Mucosa of stomach (tissue), 1 donor: Measurements from ENCODE around the gene TLE5.
"Not testable (repeated sequence)": the region's sequence is repeated elsewhere in the genome, so short reads cannot be mapped to it uniquely, and the experiment has no call there.

Source experiments
- H3K27me3 ChIP-seq: one replicate; pipeline ENCODE4 v1.7.0; 2013; ENCODE audit warnings: mild to moderate bottlenecking, low read length; ENCODE audit not compliant: control insufficient read depth, insufficient read depth
- H3K36me3 ChIP-seq: one replicate; pipeline ENCODE4 v1.7.0; 2013; ENCODE audit warnings: low read length; ENCODE audit not compliant: control insufficient read depth, insufficient read depth
- H3K4me1 ChIP-seq: one replicate; pipeline ENCODE4 v1.7.0; 2013; ENCODE audit warnings: mild to moderate bottlenecking, low read length; ENCODE audit not compliant: control insufficient read depth, insufficient read depth
- H3K4me3 ChIP-seq: one replicate; pipeline ENCODE4 v1.7.0; 2013; ENCODE audit warnings: low read length
- H3K9ac ChIP-seq: one replicate; pipeline ENCODE4 v1.7.0; 2013; ENCODE audit warnings: mild to moderate bottlenecking, low read length, moderate library complexity
- H3K9me3 ChIP-seq: one replicate; pipeline ENCODE4 v1.7.0; 2013; ENCODE audit warnings: mild to moderate bottlenecking, low read length, moderate library complexity; ENCODE audit not compliant: control insufficient read depth
- donor health status: Pancreatic carcinoma.

TLE5 gene

DNA sequence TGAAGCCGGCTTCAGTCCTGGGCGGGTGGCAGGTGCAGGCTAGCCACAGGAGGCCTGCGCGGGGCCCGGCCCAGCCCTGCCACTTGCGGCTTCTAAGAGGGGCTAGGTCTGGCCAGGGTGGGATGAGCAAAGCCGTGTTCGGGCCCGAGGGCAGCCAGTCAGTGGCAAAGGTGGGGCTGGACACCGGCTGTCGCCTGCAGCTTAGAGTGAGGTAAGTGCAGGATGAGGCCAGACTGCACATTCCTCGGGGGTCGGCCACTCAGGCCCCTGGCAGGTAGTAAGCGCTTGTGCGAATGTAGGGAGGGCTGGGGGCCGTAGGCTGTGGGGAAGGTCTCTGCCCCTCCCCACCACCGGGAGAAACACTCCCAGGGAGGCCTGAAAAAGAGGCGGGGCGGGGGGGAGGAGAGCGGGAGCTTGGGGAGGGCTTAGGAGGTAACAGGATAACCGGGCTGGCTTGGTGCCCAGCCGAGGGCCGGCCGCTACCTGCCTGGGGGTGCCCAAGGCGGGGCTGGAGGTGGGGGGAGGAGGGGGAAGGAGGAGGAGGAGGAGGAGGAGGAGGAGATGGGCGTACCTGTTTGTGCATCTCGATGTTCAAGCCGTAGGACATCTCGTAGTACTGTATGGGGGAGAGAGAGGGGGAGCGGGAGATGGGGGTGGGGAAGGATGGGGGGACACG lies 6.4 kb downstream of the TLE5 start:
- H3K36me3 ChIP-seq, result peaks cover 24% of the 10 kb centered on the region
- H3K9ac ChIP-seq, result no peak overlapping the region
- no peak overlapping the region for H3K4me3 ChIP-seq
- no peaks in the 10 kb centered on the region for H3K27me3 ChIP-seq
- no peaks in the 10 kb centered on the region for H3K9me3 ChIP-seq
- peaks cover 54% of the 10 kb centered on the region for H3K4me1 ChIP-seq

DNA sequence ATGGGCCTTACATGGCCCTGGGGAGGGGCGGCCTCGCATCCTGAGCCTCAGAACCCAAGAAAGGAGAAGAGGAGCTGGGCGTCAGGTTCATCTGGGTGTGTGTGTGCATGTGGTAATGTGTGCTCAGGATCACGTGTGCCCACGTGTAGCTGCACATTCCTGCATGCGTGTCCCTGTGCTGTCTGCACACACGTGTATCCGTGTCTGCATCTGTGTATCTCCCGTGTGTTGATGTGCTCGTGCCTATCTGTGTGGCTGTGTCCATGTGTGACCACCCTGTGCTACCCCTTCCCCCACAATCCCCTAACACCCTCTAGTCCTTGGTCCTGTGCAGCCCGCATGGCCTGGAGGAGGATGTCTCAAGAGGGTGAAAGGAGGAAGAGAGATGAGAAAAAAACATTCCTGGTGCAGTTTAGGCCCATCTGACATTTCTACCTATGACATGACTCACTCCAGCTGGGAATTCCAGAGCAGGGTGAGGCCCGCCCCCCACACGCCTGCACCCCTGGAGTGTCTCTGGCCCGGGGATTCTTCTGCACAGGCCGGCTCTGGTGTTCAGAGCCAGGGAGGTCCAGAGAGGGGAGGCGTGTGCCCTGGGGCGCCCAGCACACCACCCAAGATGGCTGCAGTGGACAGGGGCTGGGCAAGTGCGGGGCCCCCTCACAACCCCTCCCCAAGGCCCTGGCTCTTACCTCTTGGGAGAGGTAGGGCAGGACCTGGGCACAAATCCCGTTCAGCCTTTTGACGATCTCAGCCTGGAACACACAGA lies 7.1 kb downstream of the TLE5 start:
- Histone ChIP-seq H3K4me1 (peaks cover 52% of the 10 kb centered on the region), H3K4me3 (no peak overlapping the region)

DNA sequence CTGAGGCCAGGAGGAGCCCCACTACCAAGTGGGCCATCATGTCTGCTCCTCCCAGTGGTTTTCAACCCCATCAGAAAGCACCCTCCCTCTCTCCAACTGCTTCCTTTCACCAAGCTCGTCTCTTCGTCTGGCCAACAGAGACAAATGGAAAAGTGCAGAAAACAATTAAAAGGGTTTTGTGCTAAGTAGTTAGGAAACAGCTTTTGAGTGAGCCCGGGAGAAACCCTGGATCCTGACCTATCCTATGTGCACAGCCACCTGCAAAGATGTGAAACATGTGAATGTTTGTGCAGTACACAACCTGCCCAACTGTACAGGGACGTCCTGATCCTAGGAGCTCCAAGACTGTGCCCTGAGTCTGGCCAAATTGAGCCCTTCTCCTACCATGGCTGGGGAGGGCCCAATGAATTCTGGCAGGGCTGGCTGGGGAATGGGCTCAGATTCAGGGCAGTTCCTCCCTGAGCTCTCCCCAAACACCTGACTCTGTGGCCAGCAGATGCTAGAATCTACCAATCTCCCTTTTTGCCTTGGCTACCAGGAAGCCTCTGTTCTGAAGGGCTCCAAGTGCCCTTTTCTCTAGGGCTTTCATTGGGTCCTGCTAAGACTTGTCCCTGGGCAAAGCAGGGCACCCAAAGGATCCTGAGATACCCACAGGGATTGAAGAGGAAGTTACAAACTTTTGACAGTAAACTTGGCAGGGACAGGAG lies 7.9 kb downstream of the TLE5 start:
- no peak overlapping the region for H3K9ac ChIP-seq
- no peak overlapping the region for H3K4me3 ChIP-seq
- peaks cover 19% of the 10 kb centered on the region for H3K36me3 ChIP-seq
- H3K27me3 ChIP-seq, result no peaks in the 10 kb centered on the region
- peaks cover 46% of the 10 kb centered on the region for H3K4me1 ChIP-seq
- no peaks in the 10 kb centered on the region for H3K9me3 ChIP-seq

More for the DNA sequence above, 7.1 kb downstream of the TLE5 start:
- Histone ChIP-seq H3K9ac (no peak overlapping the region), H3K9me3 (no peaks in the 10 kb centered on the region), H3K27me3 (no peaks in the 10 kb centered on the region), H3K36me3 (peaks cover 24% of the 10 kb centered on the region)

DNA sequence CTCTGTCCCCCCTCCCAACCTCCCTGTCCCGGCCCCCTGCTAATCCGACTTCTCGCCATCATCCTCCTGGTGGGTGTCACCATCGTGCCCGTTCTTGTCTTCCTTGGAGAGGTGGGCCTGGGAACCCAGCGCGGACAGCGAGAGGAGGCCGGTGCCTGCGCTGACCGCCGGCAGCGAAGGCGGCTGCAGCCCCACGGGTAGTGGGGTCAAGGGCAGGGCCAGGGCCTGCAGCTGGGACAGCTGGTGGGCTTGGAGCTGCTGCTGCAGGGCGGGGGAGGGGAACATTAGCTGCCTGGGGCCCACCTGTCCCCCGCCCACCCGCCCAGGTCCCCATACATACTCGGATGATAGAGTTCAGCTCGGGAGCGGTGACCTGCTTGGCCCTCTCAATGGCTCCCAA lies 8.5 kb downstream of the TLE5 start:
- no peak overlapping the region for H3K4me3 ChIP-seq
- H3K9ac ChIP-seq, result no peak overlapping the region
- H3K27me3 ChIP-seq, result no peaks in the 10 kb centered on the region
- H3K9me3 ChIP-seq, result no peaks in the 10 kb centered on the region
- peaks cover 17% of the 10 kb centered on the region for H3K36me3 ChIP-seq
- H3K4me1 ChIP-seq, result peaks cover 46% of the 10 kb centered on the region

DNA sequence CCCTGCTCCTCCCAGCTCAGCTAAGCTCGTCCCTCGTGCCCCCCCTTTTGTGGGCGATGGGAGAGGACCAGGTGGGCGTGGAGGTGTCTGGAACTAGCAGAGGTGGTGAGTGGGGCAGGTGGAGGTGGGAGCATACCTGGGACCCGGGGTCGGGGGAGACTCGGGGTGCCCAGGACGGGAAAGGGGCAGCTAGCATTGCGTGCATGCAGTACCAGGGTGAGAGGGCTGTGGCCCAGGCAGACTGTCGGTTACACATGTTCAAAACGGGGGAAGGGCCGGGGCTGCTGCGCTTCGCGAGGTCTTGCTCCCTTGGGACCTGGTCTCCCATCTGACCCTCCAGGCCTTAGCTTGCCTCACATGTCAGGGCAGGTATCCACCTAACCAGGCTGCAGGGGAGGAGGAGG lies 9.1 kb downstream of the TLE5 start:
- Histone ChIP-seq H3K4me1 (peaks cover 41% of the 10 kb centered on the region), H3K36me3 (peaks cover 12% of the 10 kb centered on the region), H3K9me3 (no peaks in the 10 kb centered on the region)

DNA sequence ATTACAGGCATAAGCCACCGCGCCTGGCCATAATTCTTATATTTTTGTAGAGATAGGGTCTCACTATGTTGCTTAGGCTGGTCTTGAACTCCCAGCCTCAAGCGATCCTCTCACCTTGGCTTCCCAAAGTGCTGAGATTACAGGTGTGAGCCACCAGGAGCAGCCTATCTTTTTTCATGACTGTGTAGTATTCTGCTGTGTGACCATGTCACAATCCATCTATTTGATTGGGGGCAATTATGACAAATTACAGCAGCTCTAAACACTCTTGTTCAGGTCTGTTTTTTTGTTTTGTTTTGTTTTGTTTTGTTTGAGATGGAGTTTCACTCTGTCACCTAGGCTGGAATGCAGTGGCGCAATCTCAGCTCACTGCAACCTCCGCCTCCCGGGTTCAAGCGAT lies 12.3 kb downstream of the TLE5 start:
- not testable (repeated sequence) for H3K9me3 ChIP-seq, H3K9ac ChIP-seq, H3K36me3 ChIP-seq, H3K27me3 ChIP-seq, H3K4me3 ChIP-seq
- H3K4me1 ChIP-seq, result peaks cover 18% of the 10 kb centered on the region

More for the DNA sequence above, 9.1 kb downstream of the TLE5 start:
- H3K9ac ChIP-seq, result no peak overlapping the region
- H3K27me3 ChIP-seq, result no peaks in the 10 kb centered on the region
- H3K4me3 ChIP-seq, result no peak overlapping the region

DNA sequence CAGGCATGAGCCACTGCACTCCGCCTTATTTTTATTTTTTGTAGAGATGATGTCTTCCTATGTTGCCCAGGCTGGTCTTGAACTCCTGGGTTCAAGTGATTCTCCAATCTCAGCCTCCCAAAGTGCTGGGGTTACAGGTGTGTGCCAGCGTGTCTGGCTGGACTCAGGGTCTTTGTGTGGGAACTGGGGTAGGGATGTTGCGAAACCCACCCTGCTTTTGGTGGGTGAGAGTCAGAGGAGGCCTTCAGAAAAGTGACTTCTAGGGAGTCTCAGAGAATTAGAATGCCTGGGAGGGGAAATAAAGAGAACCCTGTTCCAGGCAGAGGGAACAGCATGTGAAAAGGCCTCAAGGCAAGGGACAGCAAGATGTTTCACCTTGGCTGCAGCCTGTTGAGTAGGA lies 13.2 kb downstream of the TLE5 start:
- no peaks in the 10 kb centered on the region for H3K36me3 ChIP-seq
- H3K9ac ChIP-seq, result no peak overlapping the region
- H3K9me3 ChIP-seq, result no peaks in the 10 kb centered on the region
- peaks cover 14% of the 10 kb centered on the region for H3K4me1 ChIP-seq
- H3K27me3 ChIP-seq, result no peaks in the 10 kb centered on the region
- H3K4me3 ChIP-seq, result no peak overlapping the region

DNA sequence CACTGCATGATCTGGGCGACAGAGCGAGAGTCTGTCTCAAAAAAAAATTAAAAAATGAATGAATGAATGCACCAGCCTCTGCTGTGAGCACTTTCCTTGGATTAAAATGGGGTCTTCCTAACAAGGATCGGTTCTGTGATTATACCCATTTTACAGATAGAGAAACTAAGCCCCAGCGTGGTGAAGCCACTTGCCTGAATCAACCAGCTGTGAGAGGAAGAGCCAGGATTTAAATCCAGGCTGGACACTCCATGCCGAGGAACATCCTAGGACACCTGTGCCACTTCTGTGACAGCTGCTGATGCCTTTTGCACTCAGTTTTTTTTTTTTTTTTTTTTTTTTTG lies 14.1 kb downstream of the TLE5 start:
- H3K4me3 ChIP-seq, result no peak overlapping the region

DNA sequence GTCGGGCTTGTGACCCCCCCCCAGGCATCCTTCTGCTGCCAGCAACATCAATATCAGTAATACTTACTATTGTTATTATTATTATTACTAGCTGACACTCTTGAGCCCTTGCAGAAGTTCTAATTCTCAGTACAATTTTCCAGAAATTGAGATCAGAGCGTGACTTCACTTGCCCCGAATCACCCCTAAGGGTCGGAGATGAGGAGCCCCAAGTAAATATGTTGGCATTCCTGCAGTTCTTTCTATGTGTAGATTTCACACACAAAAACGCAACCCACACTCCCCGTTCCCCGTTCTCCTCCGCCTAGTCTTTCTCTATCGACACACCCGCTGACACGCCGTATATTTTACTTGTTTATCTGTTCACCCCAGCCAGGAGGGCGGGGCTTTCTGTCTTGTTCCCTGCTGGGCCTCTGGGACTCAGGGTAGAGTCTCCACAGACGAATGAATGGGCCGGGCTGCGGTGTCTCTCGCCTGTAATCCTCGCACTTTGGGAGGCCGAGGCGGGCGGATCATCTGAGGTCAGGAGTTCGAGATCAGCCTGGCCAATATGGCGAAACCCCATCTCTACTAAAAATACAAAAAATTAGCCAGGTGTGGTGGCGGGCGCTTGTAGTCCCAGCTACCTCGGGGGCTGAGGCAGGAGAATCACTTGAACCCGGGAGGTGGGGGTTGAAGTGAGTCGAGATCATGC lies 14.7 kb downstream of the TLE5 start:
- Histone ChIP-seq H3K36me3 (no peaks in the 10 kb centered on the region), H3K9ac (no peak overlapping the region), H3K4me1 (peaks cover 14% of the 10 kb centered on the region), H3K4me3 (no peak overlapping the region), H3K27me3 (no peaks in the 10 kb centered on the region), H3K9me3 (no peaks in the 10 kb centered on the region)

More for the DNA sequence above, 14.1 kb downstream of the TLE5 start:
- Histone ChIP-seq H3K9ac (no peak overlapping the region), H3K27me3 (no peaks in the 10 kb centered on the region), H3K9me3 (no peaks in the 10 kb centered on the region), H3K4me1 (peaks cover 14% of the 10 kb centered on the region), H3K36me3 (no peaks in the 10 kb centered on the region)

DNA sequence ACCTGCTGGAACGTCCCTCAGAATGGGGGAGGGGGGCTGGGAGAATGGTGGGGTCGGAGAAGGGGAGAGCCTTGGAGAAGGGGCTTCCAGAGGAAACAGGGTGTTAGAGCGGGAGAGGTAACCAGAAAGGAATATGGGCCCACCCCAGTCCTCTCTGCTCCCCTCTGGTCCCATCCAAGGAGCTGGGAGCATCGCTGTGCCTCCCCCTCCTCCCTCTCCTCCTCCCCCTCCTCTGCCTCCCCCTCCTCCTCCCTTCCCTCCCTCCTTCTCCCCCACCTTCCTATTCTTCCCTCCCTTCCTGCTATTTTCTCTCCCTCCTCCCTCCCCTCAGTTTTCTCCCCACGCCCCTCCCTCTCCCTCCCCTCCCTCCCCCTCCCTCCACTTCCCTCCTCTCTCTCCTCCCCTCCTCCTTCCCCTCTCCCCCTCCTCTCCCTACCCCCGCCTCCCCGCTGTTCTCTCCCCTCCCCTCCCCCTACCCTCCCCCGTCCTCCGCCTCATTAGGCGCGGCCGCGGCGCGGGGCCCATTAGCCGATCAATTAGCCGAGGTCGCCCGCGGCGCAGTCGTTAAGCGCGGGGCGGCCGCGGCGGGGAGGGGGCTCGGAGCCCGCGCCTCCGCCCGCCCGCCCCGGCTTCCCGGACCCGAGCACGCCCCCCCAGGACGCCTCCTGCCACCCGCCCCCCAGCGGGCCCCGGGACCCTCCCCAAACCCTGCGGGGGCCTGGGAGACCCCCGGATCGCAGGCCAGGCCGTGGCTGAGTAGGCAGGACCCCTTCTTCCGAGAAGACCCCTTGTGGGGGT lies 15.4 kb downstream of the TLE5 start:
- H3K36me3 ChIP-seq, result no peaks in the 10 kb centered on the region
- no peaks in the 10 kb centered on the region for H3K27me3 ChIP-seq
- H3K4me3 ChIP-seq, result no peak overlapping the region
- H3K9me3 ChIP-seq, result no peaks in the 10 kb centered on the region
- no peak overlapping the region for H3K9ac ChIP-seq
- H3K4me1 ChIP-seq, result peaks cover 14% of the 10 kb centered on the region

DNA sequence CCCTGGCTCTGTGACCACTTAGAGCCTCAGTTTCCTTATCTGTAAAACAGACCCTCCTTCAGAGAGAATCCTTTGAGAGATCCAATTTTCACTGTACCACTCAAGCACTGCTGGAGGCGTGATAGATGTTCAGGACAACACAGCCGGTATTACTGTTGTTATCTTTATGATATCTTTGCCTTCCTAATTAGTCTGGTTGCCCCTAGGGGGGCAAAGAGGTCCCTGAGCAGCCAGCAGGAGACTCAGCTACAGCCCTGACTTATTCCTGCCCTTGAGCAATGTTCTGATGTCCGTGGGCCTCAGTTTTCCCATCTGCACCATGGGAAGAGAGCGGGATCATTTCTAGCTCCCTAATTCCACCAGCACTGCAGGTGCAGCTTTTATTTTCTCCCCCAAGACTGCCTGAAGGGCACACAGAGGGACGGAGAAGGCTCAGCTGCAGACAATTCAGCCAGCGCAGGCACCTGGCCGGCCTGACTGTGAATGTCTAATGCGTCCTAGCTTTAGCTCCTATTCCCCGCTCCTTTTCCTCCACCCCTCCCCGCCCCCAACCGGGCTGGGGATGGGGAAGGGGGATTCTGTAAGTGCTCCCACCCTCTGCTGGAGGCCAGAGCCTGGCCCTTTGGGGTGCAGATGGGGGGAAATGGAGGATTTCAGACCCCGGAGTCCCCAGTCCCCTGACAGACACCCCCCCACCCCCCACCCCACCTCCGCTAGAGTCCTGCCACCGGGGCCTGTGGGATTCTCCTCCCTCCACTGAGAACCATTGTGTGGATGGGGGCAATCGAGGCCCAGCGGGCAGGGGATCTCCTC lies 16.2 kb downstream of the TLE5 start:
- H3K36me3 ChIP-seq, result no peaks in the 10 kb centered on the region
- no peak overlapping the region for H3K4me3 ChIP-seq
- peaks cover 11% of the 10 kb centered on the region for H3K4me1 ChIP-seq
- no peaks in the 10 kb centered on the region for H3K9me3 ChIP-seq
- no peak overlapping the region for H3K9ac ChIP-seq
- H3K27me3 ChIP-seq, result no peaks in the 10 kb centered on the region
